Mesodermal cell (in vitro differentiated cells): ENCODE results near the gene GSE1.

Source experiments
- H3K27ac ChIP-seq: 2 replicates; pipeline ENCODE4 v1.7.0; 2013; ENCODE audit warnings: mild to moderate bottlenecking, low read depth, low read length, moderate library complexity; ENCODE audit not compliant: severe bottlenecking
- H3K36me3 ChIP-seq: 2 replicates; pipeline ENCODE4 v1.7.1; 2013; ENCODE audit warnings: mild to moderate bottlenecking, low read length, moderate library complexity; ENCODE audit not compliant: control insufficient read depth, insufficient read depth
- H3K4me1 ChIP-seq: one replicate; pipeline ENCODE4 v1.7.1; 2013; ENCODE audit warnings: mild to moderate bottlenecking, low read length; ENCODE audit not compliant: insufficient read depth, control insufficient read depth, poor library complexity, severe bottlenecking
- H3K4me3 ChIP-seq: 2 replicates; pipeline ENCODE4 v1.7.0; 2013; ENCODE audit warnings: low read length, control low read depth, mild to moderate bottlenecking; ENCODE audit not compliant: insufficient read depth, poor library complexity, severe bottlenecking; ENCODE audit errors: extremely low read depth
- H3K9me3 ChIP-seq: 2 replicates; pipeline ENCODE4 v1.7.1; 2013; ENCODE audit warnings: mild to moderate bottlenecking, low read length, moderate library complexity; ENCODE audit not compliant: control insufficient read depth
- WGBS, 2 experiments: methylation state at CpG; one replicate each; pipeline ENCODE4 v1.1.5; 2013; ENCODE audit warnings: missing lambda C conversion rate in 2 of 2; ENCODE audit not compliant: insufficient coverage in 2 of 2; 5-methylcytosine and 5-hydroxymethylcytosine counted together

Gene GSE1

DNA sequence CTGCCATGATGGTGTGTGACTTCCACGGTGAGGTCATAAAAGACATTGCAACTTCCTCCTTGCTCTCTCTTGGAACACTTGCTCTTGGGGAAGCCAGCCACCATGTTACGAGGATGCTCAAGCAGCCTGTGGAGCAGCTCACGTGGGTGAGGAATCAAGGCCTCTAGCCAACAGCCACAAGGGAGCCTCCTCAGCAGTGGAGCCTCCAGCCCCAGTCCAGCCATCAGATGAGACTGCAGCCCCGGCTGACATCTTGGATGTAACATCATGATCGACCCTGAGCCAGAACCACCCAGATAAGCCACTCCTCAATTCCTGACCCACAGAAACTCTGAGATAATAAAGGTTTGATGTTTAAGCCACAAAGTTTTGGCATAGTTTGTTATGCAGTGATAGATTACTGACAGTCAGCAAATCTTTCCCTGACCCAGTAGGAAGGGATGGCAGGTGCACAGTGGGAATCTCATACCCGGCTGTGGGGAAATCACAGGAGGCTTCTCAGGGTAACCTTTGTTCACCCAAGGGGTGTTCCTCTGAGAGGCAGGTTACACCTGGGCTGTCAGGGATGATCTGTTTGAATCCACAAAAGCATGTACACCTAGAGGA is 99.0 kb downstream of the GSE1 start:
- Histone ChIP-seq H3K36me3 (no peaks in the 10 kb centered on the region), H3K9me3 (peaks cover 6% of the 10 kb centered on the region), H3K4me3 (no peak overlapping the region), H3K4me1 (peaks cover 15% of the 10 kb centered on the region), H3K27ac (peak overlapping the region; percentile 16)
- 89 to 96% methylated on average over 4 to 5 of the region's 6 CpGs for WGBS, 2 experiments

DNA sequence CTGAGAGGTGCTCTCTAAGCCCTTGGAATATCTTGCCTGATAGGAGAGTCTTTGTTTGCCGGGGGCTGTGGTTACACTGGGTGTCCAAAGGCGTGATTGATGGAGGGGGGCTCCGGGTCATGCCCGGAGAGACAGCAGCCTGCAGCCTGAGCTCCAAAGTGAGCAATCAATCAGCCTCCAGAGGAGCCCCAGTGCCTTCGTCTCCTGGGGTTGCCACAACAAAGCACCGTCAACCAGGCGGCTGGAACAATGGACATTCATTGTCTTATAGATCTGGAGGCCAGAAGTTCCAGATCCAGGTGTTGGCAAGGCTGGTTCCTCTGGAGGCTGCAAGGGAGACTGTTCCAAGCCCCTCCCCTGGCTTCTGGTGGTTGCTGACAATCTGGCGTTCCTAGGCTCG is 99.7 kb downstream of the GSE1 start:
- Histone ChIP-seq H3K4me1 (peaks cover 16% of the 10 kb centered on the region), H3K4me3 (no peak overlapping the region), H3K36me3 (no peaks in the 10 kb centered on the region), H3K9me3 (peaks cover 6% of the 10 kb centered on the region), H3K27ac (peak overlapping the region; percentile 41)
- 63 to 72% methylated on average over 7 to 9 of the region's 9 CpGs for WGBS, 2 experiments

DNA sequence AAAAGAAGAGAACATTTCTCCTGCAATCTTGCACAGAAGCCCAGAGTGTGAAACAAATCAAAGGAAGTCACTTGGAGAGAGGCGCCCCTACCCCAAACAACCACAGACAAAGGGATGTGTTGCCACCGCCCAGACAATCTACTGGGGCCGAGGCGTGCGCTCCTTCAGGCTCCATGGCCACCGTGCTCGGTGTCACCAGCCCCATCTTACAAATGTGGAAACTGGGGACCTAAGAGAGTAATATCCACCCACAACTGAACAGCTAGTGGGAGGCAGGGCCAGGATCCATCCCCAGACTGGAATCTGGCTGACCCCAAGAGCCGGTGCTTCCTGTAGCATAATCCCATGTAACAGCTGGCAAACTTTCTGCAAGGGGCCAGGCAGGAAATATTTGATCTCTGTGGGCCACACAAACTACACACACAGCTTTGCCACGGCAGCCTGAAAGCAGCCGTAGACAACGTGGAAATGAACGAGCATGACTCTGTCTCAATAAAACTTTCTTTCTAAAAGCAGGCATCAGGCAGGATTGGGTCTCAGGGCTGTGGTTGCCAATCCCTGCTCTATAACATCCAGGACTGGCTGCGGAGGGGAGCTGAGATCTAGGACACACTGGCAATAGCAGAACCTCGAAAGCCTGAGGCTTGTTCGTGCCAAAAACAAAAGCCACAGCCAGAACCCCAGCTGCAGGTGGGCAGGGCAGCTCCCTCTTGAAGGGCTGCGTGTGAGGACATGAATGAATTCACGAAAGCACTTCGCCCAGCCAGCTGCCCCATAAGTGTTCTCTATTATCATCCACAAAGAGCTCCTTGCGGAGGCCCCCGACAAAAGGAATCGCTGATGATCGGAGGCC is 102.3 kb downstream of the GSE1 start:
- Histone ChIP-seq H3K9me3 (peaks cover 6% of the 10 kb centered on the region), H3K4me3 (no peak overlapping the region), H3K27ac (no peak overlapping the region), H3K4me1 (peaks cover 16% of the 10 kb centered on the region), H3K36me3 (no peaks in the 10 kb centered on the region)
- WGBS, 2 experiments = 49 to 65% methylated on average over 12 to 14 of the region's 22 CpGs

DNA sequence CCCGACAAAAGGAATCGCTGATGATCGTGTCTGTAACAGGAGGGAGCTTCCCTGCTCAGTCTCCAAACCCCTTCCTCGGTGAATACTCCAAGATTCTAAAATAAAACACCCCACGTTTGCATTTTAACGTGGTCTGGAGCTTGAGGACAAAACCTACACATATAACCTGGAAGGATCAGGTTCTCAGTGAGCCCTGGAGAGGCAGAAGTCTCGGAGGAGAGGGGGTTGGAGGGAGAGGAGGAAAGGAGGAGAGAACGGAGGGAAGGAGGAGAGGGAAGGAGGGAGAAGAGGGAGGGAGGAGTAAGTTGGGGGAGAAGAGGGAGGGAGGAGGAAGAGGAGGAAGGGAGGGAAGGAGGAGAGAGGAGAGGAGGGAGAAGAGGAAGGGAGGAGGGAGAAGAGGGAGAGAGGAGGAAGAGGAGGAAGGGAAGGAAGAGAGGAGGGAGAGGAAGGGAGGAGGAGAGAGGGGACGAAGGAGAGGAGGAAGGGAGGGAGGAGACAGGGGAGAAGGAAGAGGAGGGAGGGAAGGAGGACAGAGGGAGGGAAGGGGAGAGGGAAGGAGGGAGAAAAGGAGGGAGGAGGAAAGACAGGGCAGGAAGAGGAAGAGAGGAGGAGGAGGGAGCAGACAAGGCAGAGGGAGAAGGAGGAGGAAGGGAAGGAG is 103.0 kb downstream of the GSE1 start:
- H3K4me3 ChIP-seq = no peak overlapping the region
- H3K9me3 ChIP-seq = peaks cover 6% of the 10 kb centered on the region
- no peak overlapping the region for H3K27ac ChIP-seq
- no peaks in the 10 kb centered on the region for H3K36me3 ChIP-seq
- H3K4me1 ChIP-seq = peaks cover 16% of the 10 kb centered on the region
- WGBS, 2 experiments = 22 to 23% methylated on average over 6 to 8 of the region's 9 CpGs

DNA sequence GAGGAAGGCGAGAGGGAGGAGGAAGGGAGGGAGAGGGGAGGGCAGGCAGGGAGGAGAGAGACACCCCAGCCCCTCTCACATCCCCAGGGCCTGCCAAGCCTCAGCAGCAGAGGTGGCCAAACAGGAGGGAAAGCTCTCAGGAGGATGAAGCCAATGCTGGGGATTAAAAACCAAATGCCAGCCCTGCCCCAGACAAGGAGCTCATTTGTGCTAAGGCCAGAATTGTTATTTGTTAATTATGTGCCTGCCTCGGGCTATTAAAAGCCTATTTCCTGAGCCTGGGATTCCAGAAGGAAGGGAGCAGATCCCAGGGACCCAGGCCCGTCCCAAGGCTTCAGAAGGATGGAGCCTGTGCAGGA is 103.5 kb downstream of the GSE1 start:
- WGBS, 2 experiments = 56 to 94% methylated on average over 2 of the region's 3 CpGs
- Histone ChIP-seq H3K9me3 (peaks cover 6% of the 10 kb centered on the region), H3K4me1 (peaks cover 16% of the 10 kb centered on the region), H3K27ac (no peak overlapping the region), H3K4me3 (no peak overlapping the region), H3K36me3 (no peaks in the 10 kb centered on the region)

DNA sequence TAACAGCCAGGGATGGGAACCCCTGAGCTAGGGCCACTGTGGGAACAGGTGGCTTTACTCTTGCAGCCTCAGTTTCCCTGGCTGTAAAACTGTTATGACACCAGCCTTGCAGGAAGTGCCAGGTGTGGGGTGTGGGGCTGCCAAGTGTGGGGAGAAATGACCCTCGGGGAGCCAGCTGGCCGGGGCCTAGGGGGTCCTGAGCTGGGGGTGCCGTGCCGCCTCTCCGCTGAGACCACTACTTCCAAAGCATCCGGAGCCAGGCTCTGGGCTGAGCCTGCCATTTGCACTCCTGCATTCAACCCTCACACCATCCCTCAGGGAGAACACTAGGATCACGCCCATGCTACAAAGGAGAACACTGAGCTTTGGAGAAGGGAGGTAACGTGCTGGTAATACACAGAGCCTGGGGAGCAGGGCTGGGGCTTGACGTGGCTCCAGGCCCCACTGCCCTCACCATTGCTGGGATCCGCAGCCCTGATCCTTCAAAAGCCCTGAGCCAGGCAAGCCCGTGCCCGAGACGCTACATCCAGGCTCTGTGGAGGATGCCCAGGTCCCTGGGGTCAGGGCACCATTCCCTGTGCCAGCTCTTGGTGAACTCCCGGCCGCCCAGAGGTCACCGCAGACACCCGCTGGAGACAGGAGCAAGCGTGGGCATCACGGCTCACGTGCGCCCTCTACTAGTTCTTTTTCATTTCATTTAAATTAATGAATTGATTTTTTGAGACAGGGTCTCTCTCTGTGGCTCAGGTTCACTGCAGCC is 104.5 kb downstream of the GSE1 start:
- Histone ChIP-seq H3K9me3 (peaks cover under 1% of the 10 kb centered on the region), H3K4me1 (peaks cover 16% of the 10 kb centered on the region), H3K36me3 (no peaks in the 10 kb centered on the region), H3K4me3 (no peak overlapping the region), H3K27ac (no peak overlapping the region)
- WGBS, 2 experiments = 62 to 63% methylated on average over 14 to 16 of the region's 21 CpGs

DNA sequence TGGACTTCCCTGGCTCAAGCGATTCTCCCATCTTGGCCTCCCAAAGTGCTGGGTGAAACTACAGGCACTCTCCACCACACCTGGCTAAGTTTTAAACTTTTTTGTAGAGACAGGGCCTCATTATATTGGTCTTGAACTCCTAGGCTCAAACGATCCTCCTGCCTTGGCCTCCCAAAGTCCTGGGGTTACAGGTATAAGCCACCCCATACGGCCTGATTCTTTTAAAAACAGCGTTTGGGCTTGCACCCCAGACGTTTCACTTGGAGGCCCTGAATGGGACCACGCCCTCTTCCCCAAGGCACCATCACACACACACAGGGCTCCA is 105.0 kb downstream of the GSE1 start:
- H3K4me3 ChIP-seq = no peak overlapping the region
- no peaks in the 10 kb centered on the region for H3K9me3 ChIP-seq
- H3K36me3 ChIP-seq = no peaks in the 10 kb centered on the region
- 48 to 66% methylated on average over 5 to 6 of the region's 6 CpGs for WGBS, 2 experiments
- H3K27ac ChIP-seq = no peak overlapping the region
- H3K4me1 ChIP-seq = peaks cover 16% of the 10 kb centered on the region

DNA sequence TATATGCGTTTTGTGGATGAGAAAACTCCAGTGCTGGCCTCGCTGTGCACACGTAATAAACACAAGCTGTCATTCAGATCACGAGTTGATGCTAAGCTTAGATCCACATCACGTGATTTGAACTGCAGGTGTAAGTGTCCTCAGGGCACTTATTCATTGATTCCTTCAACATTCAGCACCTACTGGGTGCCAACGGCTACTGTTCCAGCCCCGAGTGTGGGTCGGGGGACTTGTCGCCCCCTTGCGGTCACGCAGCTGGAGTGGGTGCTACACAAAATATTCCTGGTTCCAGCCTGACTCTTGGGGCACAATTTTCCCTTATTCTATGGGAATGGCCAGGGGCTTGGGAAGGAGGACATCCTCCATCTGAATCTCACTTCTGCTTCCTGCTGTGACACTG is 105.6 kb downstream of the GSE1 start:
- WGBS, 2 experiments = 65 to 66% methylated on average over 8 to 11 of the region's 11 CpGs
- Histone ChIP-seq H3K4me3 (no peak overlapping the region), H3K4me1 (peaks cover 16% of the 10 kb centered on the region), H3K36me3 (no peaks in the 10 kb centered on the region), H3K27ac (no peak overlapping the region), H3K9me3 (no peaks in the 10 kb centered on the region)

DNA sequence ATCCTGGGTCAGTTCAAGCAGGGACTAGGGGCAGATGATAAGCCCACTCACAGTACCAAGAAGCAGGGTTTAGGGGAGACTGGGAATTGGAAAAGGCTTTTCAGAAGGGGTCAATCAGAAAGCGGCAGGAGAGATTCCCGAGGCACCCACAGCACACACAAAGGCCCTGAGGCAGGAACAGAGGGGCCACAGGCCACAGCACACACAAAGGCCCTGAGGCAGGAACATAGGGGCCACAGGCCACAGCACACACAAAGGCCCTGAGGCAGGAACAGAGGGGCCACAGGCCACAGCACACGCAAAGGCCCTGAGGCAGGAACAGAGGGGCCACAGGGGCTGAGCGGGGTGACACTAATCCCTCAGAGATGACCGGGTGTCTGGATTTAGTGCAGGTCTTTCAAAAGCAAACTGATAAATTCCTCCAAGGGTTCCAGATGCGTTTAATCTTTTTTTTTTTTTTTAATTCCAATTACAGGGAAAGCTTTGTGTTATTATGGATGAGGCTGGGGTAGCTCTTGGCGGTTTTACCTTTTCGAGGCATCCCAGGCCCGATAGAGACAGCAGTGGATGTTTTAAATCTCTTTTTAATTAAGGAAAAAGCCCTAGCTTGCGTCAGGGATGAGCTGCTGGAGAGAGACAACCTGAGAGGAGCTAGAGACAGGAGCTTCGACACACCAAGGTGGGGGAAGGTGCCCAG is 106.6 kb downstream of the GSE1 start:
- Histone ChIP-seq H3K36me3 (no peaks in the 10 kb centered on the region), H3K9me3 (no peaks in the 10 kb centered on the region), H3K27ac (no peak overlapping the region), H3K4me3 (no peak overlapping the region), H3K4me1 (peaks cover 16% of the 10 kb centered on the region)
- 95 to 100% methylated on average over 6 to 8 of the region's 11 CpGs for WGBS, 2 experiments

DNA sequence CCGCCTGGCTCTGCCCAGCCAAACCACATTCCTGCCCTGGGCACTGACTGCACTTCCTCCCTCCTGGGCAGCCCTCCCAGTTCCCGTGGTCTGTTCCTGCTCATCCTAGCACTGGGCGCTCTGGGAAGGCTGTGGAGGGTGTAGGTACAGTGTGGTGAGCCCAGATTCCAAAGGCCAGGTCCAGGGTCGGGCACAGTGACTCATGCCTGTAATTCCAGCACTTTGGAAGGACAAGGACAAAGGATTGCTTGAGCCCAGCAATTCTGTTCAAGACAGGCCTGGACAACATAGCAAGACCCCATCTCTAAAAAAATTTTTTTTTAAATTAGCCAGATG is 107.1 kb downstream of the GSE1 start:
- Histone ChIP-seq H3K4me1 (peaks cover 12% of the 10 kb centered on the region), H3K27ac (no peak overlapping the region), H3K9me3 (no peaks in the 10 kb centered on the region), H3K36me3 (no peaks in the 10 kb centered on the region), H3K4me3 (no peak overlapping the region)
- 88 to 95% methylated on average over 3 of the region's 4 CpGs for WGBS, 2 experiments
